ENCODE measurements around the gene GYPA. TPM values are rescaled to one million over a fixed set of nuclear protein-coding genes. Genes with fewer than 3 reads are reported as not detected.

GYPA gene
- total RNA-seq, 1 donor from 2014 or later: 14.1 TPM

Other genes with a start within 250 kb of the GYPA start
- 2.1 TPM for gene GYPE, start 235.2 kb downstream of the GYPA start, total RNA-seq
- gene GYPB, start 121.3 kb downstream of the GYPA start, total RNA-seq: 30.3 TPM